Measurements from ENCODE around the gene ARL2. TPM values are rescaled to one million over a fixed set of nuclear protein-coding genes. Genes with fewer than 3 reads are reported as not detected.
A peak's percentile ranks its signal among the peaks of the same experiment; 100 is the strongest.

Gene ARL2
- total RNA-seq, 2 experiments from 2014 or later: 10.5 to 11.1 TPM

DNA sequence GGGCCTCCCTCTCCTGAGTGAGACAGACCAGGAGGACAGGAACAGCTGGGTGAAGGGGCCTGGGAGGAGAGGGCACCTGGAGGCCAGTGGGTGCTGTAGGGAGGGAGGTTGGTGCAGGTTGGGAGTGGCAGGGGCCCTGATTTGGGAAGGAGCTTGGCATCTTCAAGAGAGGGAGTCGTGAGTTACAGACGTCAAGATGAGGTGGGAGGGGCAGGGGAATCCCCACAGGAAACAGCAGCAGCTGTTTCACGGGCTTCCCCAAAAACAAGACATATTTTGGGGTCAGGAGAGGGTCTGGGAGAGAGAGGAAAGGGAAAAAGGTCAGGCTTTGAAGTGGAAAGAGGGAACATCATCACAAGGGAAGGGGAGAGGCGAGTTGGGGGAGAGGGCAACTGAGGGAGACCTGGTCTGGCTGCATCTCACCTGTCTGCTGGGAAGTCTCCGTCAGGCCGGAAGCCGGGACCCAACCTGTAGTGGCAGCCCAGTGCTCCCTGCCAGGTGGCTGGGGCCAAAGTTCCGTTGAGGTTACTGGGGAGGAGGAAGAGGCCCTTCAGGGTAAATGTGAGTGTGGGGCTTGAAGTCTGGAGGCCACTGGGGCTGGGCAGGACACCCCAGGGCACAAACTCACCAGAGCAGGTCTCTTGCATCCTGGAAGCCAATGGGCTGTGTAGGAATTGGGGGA, 40.0 kb downstream of the ARL2 start:
- Histone ChIP-seq H3K9me3 (ENCODE audit: control insufficient read depth in 1 of 2, insufficient read depth in 1 of 2, low read length in 2 of 2) (no peaks in the 10 kb centered on the region), H3K4me3 (ENCODE audit: low read length) (no peak overlapping the region), H3K27me3 (ENCODE audit: control insufficient read depth in 1 of 2, insufficient read depth in 2 of 2, low read length in 2 of 2) (no peaks in the 10 kb centered on the region), H3K4me1 (ENCODE audit: insufficient read depth, low read length) (peaks cover 16% of the 10 kb centered on the region), H3K27ac (ENCODE audit: low read depth in 1 of 2, low read length in 2 of 2) (peak overlapping the region; percentile 4 to 24), H3K36me3 (ENCODE audit: insufficient read depth, low read length) (no peaks in the 10 kb centered on the region)
- H3K4me3 Mint-ChIP-seq: peak overlapping the region; percentile 14
- ATAC-seq (ENCODE audit: poor library complexity) (peak; percentile 84), DNase-seq (peak in 6 of 14 experiments; percentile 9 to 72 (median 45))
- TF ChIP-seq, protein P1, sequence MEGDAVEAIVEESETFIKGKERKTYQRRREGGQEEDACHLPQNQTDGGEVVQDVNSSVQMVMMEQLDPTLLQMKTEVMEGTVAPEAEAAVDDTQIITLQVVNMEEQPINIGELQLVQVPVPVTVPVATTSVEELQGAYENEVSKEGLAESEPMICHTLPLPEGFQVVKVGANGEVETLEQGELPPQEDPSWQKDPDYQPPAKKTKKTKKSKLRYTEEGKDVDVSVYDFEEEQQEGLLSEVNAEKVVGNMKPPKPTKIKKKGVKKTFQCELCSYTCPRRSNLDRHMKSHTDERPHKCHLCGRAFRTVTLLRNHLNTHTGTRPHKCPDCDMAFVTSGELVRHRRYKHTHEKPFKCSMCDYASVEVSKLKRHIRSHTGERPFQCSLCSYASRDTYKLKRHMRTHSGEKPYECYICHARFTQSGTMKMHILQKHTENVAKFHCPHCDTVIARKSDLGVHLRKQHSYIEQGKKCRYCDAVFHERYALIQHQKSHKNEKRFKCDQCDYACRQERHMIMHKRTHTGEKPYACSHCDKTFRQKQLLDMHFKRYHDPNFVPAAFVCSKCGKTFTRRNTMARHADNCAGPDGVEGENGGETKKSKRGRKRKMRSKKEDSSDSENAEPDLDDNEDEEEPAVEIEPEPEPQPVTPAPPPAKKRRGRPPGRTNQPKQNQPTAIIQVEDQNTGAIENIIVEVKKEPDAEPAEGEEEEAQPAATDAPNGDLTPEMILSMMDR (IDR thresholded peaks at IDR 0.05): no peak
- POLR2A ChIA-PET: no interaction called here
- H3K27me3 Mint-ChIP-seq: no peaks in the 10 kb centered on the region
- peak overlapping the region; percentile 69 for H3K27ac Mint-ChIP-seq
- intact Hi-C loops (cut with DNase I, micrococcal nuclease): no loop called here
- peaks cover 14% of the 10 kb centered on the region for H3K4me1 Mint-ChIP-seq (ENCODE audit: low read depth)
- H3K9me3 Mint-ChIP-seq: no peaks in the 10 kb centered on the region
- H3K36me3 Mint-ChIP-seq (ENCODE audit: low read depth): no peaks in the 10 kb centered on the region
- CTCF ChIA-PET: no interaction called here

DNA sequence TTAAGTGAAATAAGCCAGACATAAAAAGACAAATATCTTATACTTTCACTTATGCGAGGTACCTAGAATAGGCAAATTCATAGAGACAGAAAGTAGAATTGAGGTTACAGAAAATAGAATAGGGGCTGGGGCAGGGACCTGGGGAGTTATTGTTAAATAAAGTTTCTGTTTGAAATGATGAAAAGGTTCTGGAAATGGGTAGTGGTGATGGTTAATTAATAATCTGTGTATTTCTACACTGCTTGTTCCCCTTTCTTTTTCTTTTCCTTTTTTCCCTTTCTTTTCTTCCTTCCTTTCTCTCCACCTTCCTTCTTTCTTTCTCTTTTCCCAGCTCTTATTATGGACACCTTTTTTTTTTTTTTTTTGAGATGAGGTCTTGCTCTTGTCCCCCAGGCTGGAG, 41.6 kb downstream of the ARL2 start:
- no peak overlapping the region for H3K27ac ChIP-seq (ENCODE audit: low read depth in 1 of 2, low read length in 2 of 2)
- H3K27ac Mint-ChIP-seq: no peak overlapping the region
- no peaks in the 10 kb centered on the region for H3K27me3 ChIP-seq (ENCODE audit: control insufficient read depth in 1 of 2, insufficient read depth in 2 of 2, low read length in 2 of 2)
- no peak overlapping the region for H3K4me3 ChIP-seq (ENCODE audit: low read length)
- no peaks in the 10 kb centered on the region for H3K27me3 Mint-ChIP-seq
- CTCF ChIA-PET: no interaction called here
- POLR2A ChIA-PET: no interaction called here
- no peaks in the 10 kb centered on the region for H3K9me3 Mint-ChIP-seq
- intact Hi-C loops (cut with DNase I, micrococcal nuclease): no loop called here
- H3K9me3 ChIP-seq (ENCODE audit: control insufficient read depth in 1 of 2, insufficient read depth in 1 of 2, low read length in 2 of 2): no peaks in the 10 kb centered on the region
- peaks cover 14% of the 10 kb centered on the region for H3K4me1 Mint-ChIP-seq (ENCODE audit: low read depth)
- no peaks in the 10 kb centered on the region for H3K36me3 ChIP-seq (ENCODE audit: insufficient read depth, low read length)
- H3K4me1 ChIP-seq (ENCODE audit: insufficient read depth, low read length): peaks cover 22% of the 10 kb centered on the region
- no peak overlapping the region for H3K4me3 Mint-ChIP-seq
- no peaks in the 10 kb centered on the region for H3K36me3 Mint-ChIP-seq (ENCODE audit: low read depth)
- no peak for ATAC-seq (ENCODE audit: poor library complexity)
- DNase-seq: no peak
- TF ChIP-seq, protein P1 (IDR thresholded peaks at IDR 0.05): no peak

DNA sequence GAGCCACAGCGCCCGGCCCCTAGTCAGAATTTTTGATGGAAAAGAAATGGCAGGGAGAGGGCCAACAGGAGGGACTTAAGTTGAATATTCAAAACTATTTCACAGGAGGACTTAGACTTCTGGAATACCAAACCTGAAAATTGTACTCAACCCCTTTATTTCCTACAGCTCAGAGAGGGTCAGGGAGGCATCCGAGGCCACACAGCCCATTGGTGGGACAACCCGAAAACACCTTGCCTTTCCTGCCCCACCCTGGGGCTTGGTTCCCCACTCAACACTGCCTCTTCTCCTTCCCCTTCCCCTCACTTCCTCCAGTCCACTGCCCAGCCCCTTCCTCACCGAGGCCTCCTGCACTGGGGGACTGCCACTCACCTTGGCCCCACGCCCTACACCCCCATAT, 43.0 kb downstream of the ARL2 start:
- ChIA-PET POLR2A (no interaction called here), CTCF (no interaction called here)
- Histone ChIP-seq H3K27ac (ENCODE audit: low read depth in 1 of 2, low read length in 2 of 2) (no peak overlapping the region), H3K36me3 (ENCODE audit: insufficient read depth, low read length) (no peaks in the 10 kb centered on the region), H3K9me3 (ENCODE audit: control insufficient read depth in 1 of 2, insufficient read depth in 1 of 2, low read length in 2 of 2) (no peaks in the 10 kb centered on the region), H3K4me1 (ENCODE audit: insufficient read depth, low read length) (peaks cover 22% of the 10 kb centered on the region), H3K4me3 (ENCODE audit: low read length) (no peak overlapping the region), H3K27me3 (ENCODE audit: control insufficient read depth in 1 of 2, insufficient read depth in 2 of 2, low read length in 2 of 2) (no peaks in the 10 kb centered on the region)
- no peaks in the 10 kb centered on the region for H3K27me3 Mint-ChIP-seq
- H3K36me3 Mint-ChIP-seq (ENCODE audit: low read depth): no peaks in the 10 kb centered on the region
- no peaks in the 10 kb centered on the region for H3K9me3 Mint-ChIP-seq
- H3K4me3 Mint-ChIP-seq: no peak overlapping the region
- TF ChIP-seq, protein P1 (IDR thresholded peaks at IDR 0.05): no peak
- H3K27ac Mint-ChIP-seq: no peak overlapping the region
- intact Hi-C loops (cut with DNase I, micrococcal nuclease): no loop called here
- DNase-seq (no peak), ATAC-seq (ENCODE audit: poor library complexity) (no peak)
- peaks cover 14% of the 10 kb centered on the region for H3K4me1 Mint-ChIP-seq (ENCODE audit: low read depth)

All from CD4-positive, alpha-beta T cell (primary cell).